A375 (cell line): ENCODE data around the gene CER1. TPM values are rescaled to one million over a fixed set of nuclear protein-coding genes. Genes with fewer than 3 reads are reported as not detected.

Source experiments
- total RNA-seq: library from RNA; depleted of rRNA; stranded (reverse); fragments of >200 nt; shearing (Covaris generic); gene quantifications from 2 replicates; pipeline ENCODE4 v1.2.3, GENCODE V29; 2014; rRNA removed

The CER1 gene, protein sequence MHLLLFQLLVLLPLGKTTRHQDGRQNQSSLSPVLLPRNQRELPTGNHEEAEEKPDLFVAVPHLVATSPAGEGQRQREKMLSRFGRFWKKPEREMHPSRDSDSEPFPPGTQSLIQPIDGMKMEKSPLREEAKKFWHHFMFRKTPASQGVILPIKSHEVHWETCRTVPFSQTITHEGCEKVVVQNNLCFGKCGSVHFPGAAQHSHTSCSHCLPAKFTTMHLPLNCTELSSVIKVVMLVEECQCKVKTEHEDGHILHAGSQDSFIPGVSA
- total RNA-seq = not detected in 2 replicates

DNA sequence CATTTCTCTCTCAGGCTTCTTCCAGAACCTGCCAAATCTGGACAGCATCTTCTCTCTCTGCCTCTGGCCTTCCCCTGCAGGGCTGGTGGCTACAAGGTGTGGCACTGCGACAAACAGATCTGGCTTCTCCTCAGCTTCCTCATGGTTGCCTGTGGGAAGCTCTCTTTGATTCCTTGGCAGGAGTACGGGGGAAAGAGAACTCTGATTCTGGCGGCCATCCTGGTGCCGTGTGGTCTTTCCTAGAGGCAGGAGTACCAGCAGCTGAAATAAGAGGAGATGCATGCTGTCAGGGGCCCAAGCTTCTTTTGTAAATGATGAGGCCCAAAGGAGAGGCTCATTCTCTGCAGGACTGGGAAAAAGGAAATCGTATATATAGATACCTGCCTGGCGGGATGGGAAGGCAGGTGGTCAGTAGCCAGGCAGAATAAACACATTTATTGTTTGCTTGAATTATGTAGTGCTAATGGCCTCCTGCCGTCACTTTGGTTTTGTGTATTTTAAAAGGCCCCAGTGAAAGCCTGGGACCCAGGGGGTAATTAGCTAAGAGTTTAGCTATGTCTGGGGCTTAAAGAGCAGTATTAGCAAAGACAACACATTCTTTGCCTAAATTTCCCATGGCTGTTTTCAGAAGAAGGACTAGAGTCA is at the start of gene CER1:
CER1 (minus strand) TSS at position 343 of the 645 bp plus-strand sequence; CDS start at position 282, 61 bp downstream.

DNA sequence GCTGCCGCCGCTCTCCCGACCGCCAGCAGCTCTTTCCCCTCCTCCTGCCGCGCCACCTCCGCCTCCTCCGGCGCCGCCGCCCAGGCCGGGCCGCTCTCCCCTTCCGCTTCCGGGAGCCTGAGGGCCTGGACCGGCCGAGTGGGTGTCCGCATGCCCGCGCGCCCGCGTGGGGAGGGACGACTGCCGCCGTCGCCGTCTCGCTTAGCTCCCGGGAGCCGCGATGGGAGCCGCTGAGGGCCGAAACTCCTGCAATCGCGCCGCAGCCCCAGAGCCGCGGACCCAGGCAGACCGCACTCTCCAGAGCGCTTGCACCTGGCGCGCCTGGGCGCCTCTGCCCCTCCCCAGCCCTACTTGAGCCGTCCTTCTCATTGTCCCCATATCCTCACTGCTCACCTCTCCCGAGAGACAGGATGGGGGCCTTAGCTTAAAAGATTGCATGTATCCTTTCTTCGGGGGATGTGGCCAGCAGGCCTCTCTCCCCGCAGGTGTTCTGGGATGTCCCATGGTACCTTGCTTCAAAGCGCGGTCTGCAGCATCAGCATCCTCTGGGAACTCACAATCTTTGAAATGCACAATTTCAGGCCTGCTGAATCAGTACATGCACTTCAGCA is 29.2 kb downstream of the CER1 start, which contains the start of gene ZDHHC21:
ZDHHC21 (minus strand) TSS at position 182 of the 611 bp plus-strand sequence. CDS start 19,092 bp downstream, outside the sequence.

Other genes with a start within 250 kb of the CER1 start
- gene ZDHHC21, start 29.3 kb downstream of the CER1 start, total RNA-seq = 7.0 and 7.2 TPM in 2 replicates
- gene FREM1, start 187.7 kb upstream of the CER1 start, total RNA-seq = 2.0 and 2.9 TPM in 2 replicates